GM19463 (cell line): ENCODE results near the gene BROX.
A peak's percentile ranks its signal among the peaks of the same experiment; 100 is the strongest.

ENCODE experiments used
- ATAC-seq: cut with Tn5 transposase; IDR thresholded peaks from one replicate; pipeline ENCODE4 v1.9.1; 2021; ENCODE audit warnings: mild to moderate bottlenecking, moderate library complexity; ENCODE audit not compliant: unreplicated experiment

The BROX gene

DNA sequence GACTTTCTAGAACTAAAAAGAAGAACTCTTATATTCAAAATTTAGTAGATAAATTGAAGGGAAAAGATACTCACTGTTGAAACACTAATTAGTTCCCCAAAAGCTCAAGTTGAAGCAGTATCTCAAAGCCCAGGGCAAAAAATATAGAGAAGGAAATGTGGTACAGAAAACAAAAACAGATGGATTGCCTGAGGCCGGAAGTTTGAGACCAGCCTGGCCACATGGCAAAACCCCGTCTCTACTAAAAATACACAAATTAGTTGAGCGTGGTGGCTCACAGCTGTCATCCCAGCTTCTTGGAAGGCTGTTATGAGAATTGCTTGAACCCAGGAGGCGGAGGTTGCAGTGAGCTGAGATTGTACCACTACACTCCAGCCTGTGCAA, 60.6 kb downstream of the BROX start:
- peak; percentile 79 for ATAC-seq

DNA sequence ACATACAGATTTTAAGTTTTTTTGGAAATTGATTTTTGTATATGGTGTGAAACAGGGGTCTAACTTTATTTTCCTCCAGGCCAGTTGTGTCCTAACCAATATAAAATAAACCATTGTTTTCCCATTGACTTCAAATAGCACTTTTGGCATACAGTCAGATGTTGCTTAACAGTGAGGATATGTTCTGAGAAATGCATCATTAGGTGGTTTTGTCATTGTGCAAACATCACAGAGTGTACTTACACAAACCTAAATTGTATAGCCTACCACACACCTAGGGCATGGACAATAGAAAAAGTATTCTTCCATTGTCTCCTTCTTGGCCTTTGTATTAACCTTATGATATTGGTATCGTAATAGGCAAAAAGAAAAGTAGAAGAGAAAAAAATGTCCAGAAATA, 65.1 kb downstream of the BROX start:
- ATAC-seq, result no peak

DNA sequence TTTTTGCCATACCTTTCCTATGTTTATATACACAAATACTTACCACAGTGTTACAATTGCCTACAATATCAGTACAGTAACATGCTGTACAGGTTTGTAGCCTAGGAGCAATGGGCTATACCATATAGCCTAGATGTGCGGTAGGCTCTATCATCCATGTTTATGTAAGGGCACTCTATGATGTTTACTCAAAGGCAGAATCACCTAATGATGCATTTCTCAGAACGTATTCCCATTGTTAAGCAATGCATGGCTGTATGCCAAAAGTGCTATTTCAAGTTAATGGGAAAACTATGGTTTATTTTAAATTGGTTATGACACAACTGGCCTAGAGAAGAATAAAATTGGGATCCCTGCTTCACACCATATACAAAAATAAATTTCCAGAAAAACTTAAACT, 65.6 kb downstream of the BROX start:
- ATAC-seq, result no peak

DNA sequence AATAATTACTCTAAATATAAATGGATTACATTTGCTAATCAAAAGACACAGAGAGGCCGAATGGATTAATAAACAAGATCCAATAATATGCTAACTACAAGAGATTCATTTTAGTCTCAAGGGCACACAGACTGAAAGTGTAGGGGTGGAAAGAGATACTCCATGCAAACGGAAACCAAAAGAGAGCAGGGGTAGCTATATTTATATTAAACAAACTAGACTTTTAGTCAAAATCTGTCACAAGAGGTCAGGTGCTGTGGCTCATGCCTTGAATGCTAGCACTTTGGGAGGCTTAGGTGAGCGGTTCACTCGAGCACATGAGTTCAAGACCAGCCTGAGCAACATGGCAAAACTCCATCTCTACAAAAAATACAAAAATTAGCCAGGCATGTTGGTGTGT, 68.9 kb downstream of the BROX start:
- no peak for ATAC-seq

DNA sequence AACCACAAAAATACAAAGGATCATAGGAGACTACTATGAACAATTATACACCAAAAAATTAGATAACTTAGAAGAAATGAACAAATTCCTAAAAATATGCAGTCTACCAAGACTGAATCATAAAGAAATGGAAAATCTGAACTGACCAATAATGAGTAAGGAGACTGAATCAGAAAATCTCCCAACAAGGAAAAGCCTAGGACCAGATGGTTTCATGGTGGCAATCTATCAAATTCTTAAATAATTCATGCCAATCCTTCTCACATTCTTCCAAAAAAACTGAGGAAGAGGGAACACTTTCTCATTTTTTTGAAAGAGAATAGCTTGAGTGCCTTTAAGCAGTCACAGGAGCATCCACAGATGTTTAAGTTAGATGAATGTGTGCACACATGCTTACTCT, 70.7 kb downstream of the BROX start:
- ATAC-seq, result no peak

DNA sequence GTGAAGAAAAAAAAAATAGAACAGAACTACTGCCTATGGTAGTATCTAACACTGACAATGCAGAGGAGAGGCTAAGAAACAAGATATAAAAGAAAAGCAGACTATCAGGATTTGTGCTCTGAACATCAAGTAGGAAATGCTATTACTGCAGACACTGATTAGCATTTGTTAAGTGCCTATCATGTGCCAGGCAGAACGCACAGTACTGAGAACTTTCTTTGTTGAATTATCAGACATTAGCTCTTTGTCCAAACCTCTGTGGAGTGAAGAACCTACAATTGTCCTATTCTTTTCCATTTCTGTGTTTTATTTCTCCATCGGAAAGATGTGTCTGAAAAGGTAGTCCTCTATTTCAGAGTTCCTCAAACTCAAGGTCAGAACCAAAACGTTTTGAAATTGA, 72.0 kb downstream of the BROX start:
- ATAC-seq, result no peak
